H9 (cell line): ENCODE data around the gene LINGO1. TPM values are rescaled to one million over a fixed set of nuclear protein-coding genes. Genes with fewer than 3 reads are reported as not detected.

Experiments
- DNase-seq: peaks from one replicate; pipeline ENCODE4 v3.0.0-alpha.2; 2017
- H2AFZ ChIP-seq: one replicate; pipeline ENCODE4 v1.6.1; 2013; ENCODE audit warnings: mild to moderate bottlenecking, low read length, control low read depth, moderate library complexity
- H2AK5ac ChIP-seq: 2 replicates; pipeline ENCODE4 v1.6.1; 2013; ENCODE audit warnings: low read length, control low read depth, mixed read lengths; ENCODE audit not compliant: insufficient read length
- H2BK120ac ChIP-seq: one replicate; pipeline ENCODE4 v1.6.1; 2013; ENCODE audit warnings: low read depth, mild to moderate bottlenecking, low read length, control low read depth, inconsistent platforms; ENCODE audit not compliant: poor library complexity, severe bottlenecking
- H2BK12ac ChIP-seq: 2 replicates; pipeline ENCODE4 v1.6.1; 2013; ENCODE audit warnings: low read length, control low read depth, mixed read lengths, low read depth; ENCODE audit not compliant: insufficient read length
- H2BK15ac ChIP-seq: 2 replicates; pipeline ENCODE4 v1.6.1; 2013; ENCODE audit warnings: low read depth, low read length, control low read depth
- H2BK20ac ChIP-seq: one replicate; pipeline ENCODE4 v1.6.1; 2013; ENCODE audit warnings: low read depth, mild to moderate bottlenecking, low read length, control low read depth, inconsistent platforms; ENCODE audit not compliant: poor library complexity, severe bottlenecking
- H2BK5ac ChIP-seq: 2 replicates; pipeline ENCODE4 v1.6.1; 2013; ENCODE audit warnings: low read length, control low read depth, mixed read lengths; ENCODE audit not compliant: insufficient read length
- H3K14ac ChIP-seq: 2 replicates; pipeline ENCODE4 v1.6.1; 2013; ENCODE audit warnings: low read length, control low read depth; ENCODE audit not compliant: insufficient read depth
- H3K18ac ChIP-seq: 2 replicates; pipeline ENCODE4 v1.6.1; 2013; ENCODE audit warnings: low read depth, mild to moderate bottlenecking, mixed read lengths, low read length, control low read depth; ENCODE audit not compliant: insufficient read length
- H3K23ac ChIP-seq: 2 replicates; pipeline ENCODE4 v1.6.1; 2013; ENCODE audit warnings: low read length, control low read depth, mixed read lengths, low read depth; ENCODE audit not compliant: insufficient read length
- H3K23me2 ChIP-seq: 2 replicates; pipeline ENCODE4 v1.6.1; 2013; ENCODE audit warnings: low read depth, mild to moderate bottlenecking, mixed read lengths, low read length, control low read depth; ENCODE audit not compliant: insufficient read length, poor library complexity, severe bottlenecking
- H3K27ac ChIP-seq: 2 replicates; pipeline ENCODE4 v1.5.1; 2013; ENCODE audit warnings: low read length, control low read depth, mixed read lengths, low read depth; ENCODE audit not compliant: insufficient read length
- H3K27me3 ChIP-seq: 2 replicates; pipeline ENCODE4 v1.6.1; 2013; ENCODE audit warnings: low read length, control low read depth, inconsistent platforms; ENCODE audit not compliant: insufficient read depth
- H3K4ac ChIP-seq: 2 replicates; pipeline ENCODE4 v1.6.1; 2013; ENCODE audit warnings: low read depth, mild to moderate bottlenecking, control low read depth, inconsistent platforms, low read length, moderate library complexity
- H3K4me1 ChIP-seq: 2 replicates; pipeline ENCODE4 v1.6.1; 2013; ENCODE audit warnings: low read length, control low read depth, inconsistent platforms; ENCODE audit not compliant: insufficient read depth
- H3K4me2 ChIP-seq: 2 replicates; pipeline ENCODE4 v1.6.1; 2013; ENCODE audit warnings: low read length, control low read depth, mixed read lengths; ENCODE audit not compliant: insufficient read length, insufficient read depth
- H3K56ac ChIP-seq: 2 replicates; pipeline ENCODE4 v1.6.1; 2013; ENCODE audit warnings: low read depth, mild to moderate bottlenecking, mixed read lengths, low read length, control low read depth; ENCODE audit not compliant: insufficient read length
- H3K79me1 ChIP-seq: 2 replicates; pipeline ENCODE4 v1.6.1; 2013; ENCODE audit warnings: low read depth, mild to moderate bottlenecking, moderate library complexity, low read length, control low read depth, inconsistent platforms; ENCODE audit not compliant: insufficient read depth, poor library complexity, severe bottlenecking
- H3K79me2 ChIP-seq: 2 replicates; pipeline ENCODE4 v1.6.1; 2013; ENCODE audit warnings: low read length, control low read depth, inconsistent platforms; ENCODE audit not compliant: insufficient read depth
- H3K9ac ChIP-seq: 2 replicates; pipeline ENCODE4 v1.6.1; 2013; ENCODE audit warnings: low read length, control low read depth, mixed read lengths; ENCODE audit not compliant: insufficient read length; ENCODE audit errors: extremely low read depth
- H3K9me3 ChIP-seq: one replicate; pipeline ENCODE4 v1.6.1; 2013; ENCODE audit warnings: low read depth, low read length, inconsistent platforms; ENCODE audit not compliant: control insufficient read depth
- H3T11ph ChIP-seq: one replicate; pipeline ENCODE4 v1.6.1; 2013; ENCODE audit warnings: mild to moderate bottlenecking, low read length, control low read depth, inconsistent platforms
- H4K20me1 ChIP-seq: one replicate; pipeline ENCODE4 v1.6.1; 2013; ENCODE audit not compliant: control insufficient read depth, insufficient read length, insufficient read depth
- H4K5ac ChIP-seq: 2 replicates; pipeline ENCODE4 v1.6.1; 2013; ENCODE audit warnings: low read depth, mild to moderate bottlenecking, mixed read lengths, low read length, control low read depth; ENCODE audit not compliant: insufficient read length
- H4K8ac ChIP-seq: replicated peaks from 2 replicates; pipeline ENCODE4 v1.6.1; 2013; ENCODE audit warnings: low read length, control low read depth, mixed read lengths, low read depth; ENCODE audit not compliant: insufficient read length
- H4K91ac ChIP-seq: 2 replicates; pipeline ENCODE4 v1.6.1; 2013; ENCODE audit warnings: low read depth, mild to moderate bottlenecking, moderate library complexity, mixed read lengths, low read length, control low read depth; ENCODE audit not compliant: insufficient read length
- H3K27ac Mint-ChIP-seq, 3 experiments: 2 replicates in 2 of 3; 3 replicates in 1 of 3; pipeline ENCODE4 v1.8.0; 2020 to 2021; ENCODE audit warnings: mixed read lengths in 3 of 3, mild to moderate bottlenecking in 1 of 3, moderate library complexity in 1 of 3
- H3K27me3 Mint-ChIP-seq: 2 replicates; pipeline ENCODE4 v1.8.0; 2021; ENCODE audit warnings: low read depth, mild to moderate bottlenecking, moderate library complexity, mixed read lengths
- H3K36me3 Mint-ChIP-seq, 3 experiments: 2 replicates in 2 of 3; 3 replicates in 1 of 3; pipeline ENCODE4 v1.8.0; 2020 to 2021; ENCODE audit warnings: low read depth in 3 of 3, mixed read lengths in 3 of 3; ENCODE audit not compliant: insufficient read depth in 1 of 3
- H3K4me1 Mint-ChIP-seq, 2 experiments: 2 replicates each; pipeline ENCODE4 v1.8.0; 2020; ENCODE audit warnings: mixed read lengths in 2 of 2
- H3K4me3 Mint-ChIP-seq, 2 experiments: 2 replicates in 1 of 2; 3 replicates in 1 of 2; pipeline ENCODE4 v1.8.0; 2020 to 2021; ENCODE audit warnings: mild to moderate bottlenecking in 2 of 2, mixed read lengths in 2 of 2, moderate library complexity in 1 of 2
- H3K9me3 Mint-ChIP-seq, 2 experiments: 2 replicates in 1 of 2; 3 replicates in 1 of 2; pipeline ENCODE4 v1.8.0; 2020; ENCODE audit warnings: mild to moderate bottlenecking in 2 of 2, mixed read lengths in 2 of 2, moderate library complexity in 1 of 2
- CTCF ChIP-seq: fragments of 200-600 bp; sonication (generic); conservative IDR thresholded peaks from 3 replicates; pipeline ENCODE4 v1.8.0; 2021; ENCODE audit warnings: antibody characterized with exemption, mild to moderate bottlenecking
- WGBS: extraction: QIAGEN DNeasy Blood & Tissue Kit; methylation state at CpG from one replicate; pipeline ENCODE4 v1.1.7; 2013; ENCODE audit warnings: missing lambda C conversion rate, low lambda C conversion rate, mixed read lengths; ENCODE audit not compliant: insufficient read length; ENCODE audit errors: extremely low coverage; 5-methylcytosine and 5-hydroxymethylcytosine counted together
- total RNA-seq: library from RNA; stranded (reverse); gene quantifications from 2 replicates; pipeline ENCODE4 v1.2.1, GENCODE V29; 2021

LINGO1 gene
- total RNA-seq, 1 experiment from 2014 or later = 41.6 TPM

GRCh38 chr15:77621847-77622208 is 10.9 kb downstream of the LINGO1 start:
- Histone ChIP-seq H3T11ph (no peak overlapping the region), H3K79me1 (no peaks in the 10 kb centered on the region), H4K5ac (no peak overlapping the region), H3K14ac (peak overlapping the region; percentile 63; the same call in 1 of the 2 replicates), H3K23me2 (no peaks in the 10 kb centered on the region), H2BK20ac (no peak overlapping the region), H3K4me1 (peaks cover 7% of the 10 kb centered on the region; the same call in 1 of the 2 replicates), H3K27ac (no peak overlapping the region), H2BK5ac (no peak overlapping the region), H2AK5ac (peak overlapping the region; percentile 43), H4K20me1 (peaks cover 2% of the 10 kb centered on the region), H2BK15ac (no peak overlapping the region), H2BK12ac (no peak overlapping the region), H3K27me3 (no peaks in the 10 kb centered on the region), H2BK120ac (no peak overlapping the region), H3K9me3 (no peaks in the 10 kb centered on the region), H3K4ac (no peak overlapping the region), H3K79me2 (peaks cover 3% of the 10 kb centered on the region; the same call in 1 of the 2 replicates), H4K8ac (no peak overlapping the region), H3K23ac (no peak overlapping the region), H4K91ac (peak overlapping the region; percentile 15), H3K4me2 (no peak overlapping the region), H3K18ac (peak overlapping the region; percentile 69), H2AFZ (no peak overlapping the region), H3K56ac (no peak overlapping the region), H3K9ac (no peak overlapping the region)
- Mint-ChIP-seq H3K4me1 (peaks cover 46 to 71% of the 10 kb centered on the region in 2 experiments), H3K27ac (peak overlapping the region; percentile 48 to 78 (median 75); a peak in 5 of 7 replicates), H3K27me3 (no peaks in the 10 kb centered on the region; the same call in 1 of the 2 replicates), H3K4me3 (no peak overlapping the region; a peak in 1 of 5 replicates), H3K36me3 (peaks cover 0 to 10% (median 0%) of the 10 kb centered on the region in 3 experiments; a peak in 5 of 7 replicates), H3K9me3 (no peaks in the 10 kb centered on the region)
- no peak for DNase-seq
- no CpG with 5 or more reads among the region's 16 CpGs for WGBS
- no peak for TF ChIP-seq CTCF
